Myocyte (in vitro differentiated cells): ENCODE results near the gene FYB2. TPM values are rescaled to one million over a fixed set of nuclear protein-coding genes. Genes with fewer than 3 reads are reported as not detected.
"Not testable (repeated sequence)": the region's sequence is repeated elsewhere in the genome, so short reads cannot be mapped to it uniquely, and the experiment has no call there.

Experiments used
- DNase-seq: peaks from one replicate; pipeline ENCODE4 v3.0.0-alpha.2; 2012; ENCODE audit warnings: low read depth
- total RNA-seq: library from RNA; depleted of rRNA; stranded (reverse); fragments of >200 nt; gene quantifications from 2 replicates; pipeline ENCODE4 v1.2.3, GENCODE V29; 2014

The FYB2 gene
- total RNA-seq, 1 donor from 2014 or later: not detected

DNA sequence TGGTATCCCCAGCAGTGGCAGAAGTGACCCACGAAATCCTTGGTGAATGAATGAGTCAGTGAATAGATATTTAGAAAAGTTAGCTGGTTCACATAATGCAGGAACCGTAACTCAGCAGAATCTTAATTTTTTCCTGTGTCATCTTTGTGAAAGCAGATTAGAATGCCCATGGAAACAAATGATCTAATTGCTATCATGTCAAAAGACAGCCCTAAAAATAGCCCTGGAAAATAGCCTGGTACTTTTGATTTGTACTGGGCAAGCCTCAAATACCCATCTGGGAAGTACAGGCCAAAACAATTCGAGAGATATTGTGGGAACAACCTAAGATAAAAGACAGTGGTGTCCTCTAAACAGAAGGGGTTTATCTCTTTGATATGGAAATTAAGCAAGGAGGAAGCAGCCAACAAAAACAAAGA lies 21.1 kb downstream of the FYB2 start:
- peak; percentile 62 for DNase-seq

DNA sequence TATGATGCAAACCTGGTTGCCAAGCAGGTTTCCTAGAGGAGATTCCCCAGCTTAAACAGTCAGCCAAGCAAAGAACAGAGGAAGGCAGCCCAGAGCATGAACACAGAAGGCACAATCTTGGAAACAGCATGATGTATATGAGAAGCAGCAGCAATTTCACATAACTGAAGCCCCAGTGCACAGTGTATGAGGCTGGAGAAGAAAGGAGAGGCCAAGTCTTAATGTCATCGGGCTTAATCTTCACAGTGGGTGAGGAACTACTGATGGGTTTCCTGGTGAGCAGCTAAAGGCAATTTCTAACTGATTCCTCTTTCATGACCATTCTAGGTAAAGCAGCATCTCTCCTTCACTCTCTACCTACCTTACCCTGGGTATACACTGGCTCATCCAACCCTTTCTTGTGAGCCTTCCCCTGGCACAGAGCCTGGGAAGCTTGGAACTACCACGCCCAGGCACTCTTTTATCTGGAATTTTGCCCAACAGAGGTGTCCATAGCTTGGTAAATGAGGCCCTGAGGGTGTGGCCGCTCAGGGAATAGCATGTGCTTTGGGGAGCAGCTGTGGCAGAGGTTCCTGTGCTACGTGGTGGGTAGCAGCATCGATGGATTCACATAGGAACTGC lies 22.0 kb downstream of the FYB2 start:
- DNase-seq: peak; percentile 21

DNA sequence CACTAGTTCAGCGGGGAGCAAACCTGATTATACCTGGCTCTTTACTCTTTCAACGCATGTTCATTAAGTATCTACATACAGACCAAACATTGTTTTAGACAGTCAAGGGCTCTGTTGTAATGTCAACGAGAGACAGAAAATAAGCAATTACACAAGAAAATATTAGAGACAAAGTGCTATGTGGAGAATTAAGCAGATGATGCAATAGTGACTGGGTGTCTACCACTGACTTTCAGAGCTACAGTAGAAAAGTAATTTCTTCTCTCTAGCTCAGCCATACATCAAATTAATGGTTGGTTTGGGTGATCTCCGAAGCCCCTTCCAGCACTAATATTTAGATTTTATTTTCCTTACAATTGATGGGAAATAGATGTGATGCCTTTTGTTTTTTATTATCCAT lies 23.3 kb downstream of the FYB2 start:
- DNase-seq: no peak

DNA sequence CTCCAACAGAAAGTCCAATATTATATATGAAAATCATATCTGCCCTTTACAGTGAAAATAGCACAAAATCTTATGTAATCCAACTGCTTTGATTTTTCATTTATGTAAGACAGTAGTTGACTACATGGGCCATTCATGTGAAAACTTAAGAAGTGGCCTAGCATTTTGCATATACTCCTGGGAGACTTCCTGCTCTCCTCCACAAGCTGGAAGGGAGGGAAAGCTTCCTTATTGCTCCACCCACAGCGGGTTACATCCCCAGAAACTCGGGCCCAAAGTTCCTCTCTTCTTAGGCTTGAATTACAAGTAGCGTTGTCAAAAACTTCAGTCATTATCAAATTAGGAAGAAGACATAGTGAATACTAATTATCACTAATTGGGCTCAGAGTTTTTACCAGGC lies 29.2 kb downstream of the FYB2 start:
- DNase-seq: no peak

DNA sequence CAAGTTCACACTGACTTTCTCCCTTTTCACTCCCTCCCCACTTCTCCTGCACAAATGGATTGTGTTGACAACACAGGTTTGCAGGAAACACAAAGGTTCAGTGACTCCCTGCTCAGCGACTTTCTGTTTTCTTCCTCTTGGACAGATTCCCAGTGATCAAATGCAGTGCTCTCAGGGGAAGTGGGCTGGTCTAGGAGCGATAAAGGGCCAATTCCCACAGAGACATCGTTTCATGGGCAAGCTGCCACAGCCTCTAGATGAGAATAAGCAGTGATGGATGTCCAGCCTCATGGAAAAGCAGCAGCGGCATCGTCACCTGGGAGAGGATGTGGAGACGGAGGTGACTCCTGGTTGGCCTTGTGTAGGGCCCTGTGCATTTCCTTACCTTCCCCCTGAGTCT lies 30.6 kb downstream of the FYB2 start:
- DNase-seq: no peak

DNA sequence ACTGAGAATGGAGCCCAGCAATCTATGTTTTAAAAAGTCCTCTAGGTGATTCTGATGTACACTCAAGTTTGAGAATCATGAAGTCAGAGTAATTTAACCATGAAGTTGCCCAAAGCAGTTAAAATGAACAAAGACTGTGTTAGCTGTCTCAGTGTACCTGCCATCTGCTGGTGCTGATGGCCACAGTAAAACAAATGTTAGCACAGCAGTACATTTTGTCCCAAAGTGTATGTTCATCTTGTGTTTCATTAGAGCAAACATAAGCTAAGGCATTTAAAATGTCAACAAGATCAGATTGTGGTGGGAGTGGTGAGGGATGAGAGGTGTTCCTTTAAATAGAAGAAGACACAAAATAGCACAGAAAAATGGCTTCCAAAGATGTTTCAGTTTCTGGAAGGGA lies 31.1 kb downstream of the FYB2 start:
- no peak for DNase-seq

DNA sequence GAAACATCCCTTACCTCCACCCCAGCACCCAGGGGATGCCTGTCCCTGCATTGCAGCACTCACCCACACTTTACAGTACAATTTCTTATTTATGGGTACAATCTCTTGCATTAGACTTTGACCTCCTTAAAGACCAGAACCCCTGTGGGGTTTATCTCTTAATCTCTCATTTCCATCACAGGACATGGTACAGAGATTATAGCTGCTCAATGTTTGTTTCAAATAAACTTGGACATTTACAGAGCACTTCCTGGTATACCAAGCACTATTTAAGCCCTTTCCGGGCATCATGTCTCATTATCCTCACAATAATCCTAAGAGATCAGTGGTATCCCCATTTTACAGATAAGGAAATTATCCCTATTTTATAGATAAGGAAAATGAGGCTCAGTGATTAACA lies 31.9 kb downstream of the FYB2 start:
- DNase-seq: no peak

DNA sequence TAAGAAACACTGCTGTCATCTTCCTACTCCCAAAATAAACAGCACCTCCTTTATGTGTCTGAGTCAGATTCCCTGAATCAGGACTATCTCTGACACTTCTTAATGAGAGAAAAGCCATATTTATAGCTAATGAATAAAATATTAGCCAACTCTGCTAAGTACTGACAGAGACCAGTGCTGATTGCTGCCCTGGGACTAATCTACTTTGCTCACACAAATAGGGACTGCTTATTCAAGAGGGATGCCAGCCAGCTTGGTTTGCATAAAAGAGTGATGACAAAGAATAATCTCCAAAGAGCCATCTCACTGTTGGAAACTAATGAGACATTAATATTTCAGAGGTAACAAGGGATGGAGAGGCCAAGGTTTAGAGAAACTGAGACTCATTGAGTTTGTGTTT lies 36.4 kb downstream of the FYB2 start:
- DNase-seq: no peak

DNA sequence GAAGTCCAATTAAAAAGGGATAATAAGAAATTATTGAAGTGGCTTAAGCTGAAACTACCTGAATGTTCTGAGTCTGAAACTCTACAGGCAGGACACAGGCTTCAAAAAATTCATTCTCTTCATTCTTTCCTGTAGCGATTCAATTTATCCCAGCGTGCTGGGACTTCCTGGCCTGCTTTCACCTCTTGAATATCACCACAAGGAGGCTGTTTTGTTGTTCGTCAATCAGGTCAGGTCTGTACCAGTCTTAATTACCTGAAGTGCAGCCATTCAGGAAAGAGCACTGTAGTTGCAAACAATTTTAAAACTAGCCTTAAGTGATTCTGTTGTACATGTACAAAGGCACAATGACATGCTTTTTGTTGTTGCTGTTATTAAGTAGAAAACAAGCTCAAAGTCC lies 38.4 kb downstream of the FYB2 start:
- no peak for DNase-seq

DNA sequence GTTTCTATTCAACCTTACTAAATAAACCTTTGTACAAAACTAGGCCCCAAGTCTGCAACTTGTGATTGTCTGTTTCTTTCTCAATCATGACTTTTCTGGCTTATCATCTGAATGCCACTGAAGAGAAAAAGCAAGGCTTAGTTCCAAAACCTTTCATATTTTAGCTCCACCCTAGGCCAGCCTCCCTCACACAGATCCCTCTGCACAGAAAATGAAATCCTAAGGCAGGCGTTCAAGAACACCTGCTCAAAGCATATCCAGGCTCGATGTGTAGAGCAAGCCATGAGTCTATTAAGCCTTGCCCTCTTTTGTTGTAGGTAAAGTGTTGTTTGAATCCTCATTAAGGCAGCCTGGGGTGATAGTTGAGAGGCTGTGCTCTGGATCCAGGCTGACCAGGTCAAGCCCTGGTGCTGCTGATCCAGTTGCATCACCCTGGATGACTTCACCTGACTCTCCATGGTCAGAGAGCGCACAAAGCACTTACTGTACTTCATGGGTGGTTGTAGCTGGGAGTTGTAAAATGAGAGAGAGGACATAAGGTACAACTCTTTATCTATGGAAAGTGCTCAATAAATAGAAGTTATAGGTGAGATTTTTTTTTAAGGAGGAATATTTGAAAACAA lies 39.0 kb downstream of the FYB2 start:
- no peak for DNase-seq

DNA sequence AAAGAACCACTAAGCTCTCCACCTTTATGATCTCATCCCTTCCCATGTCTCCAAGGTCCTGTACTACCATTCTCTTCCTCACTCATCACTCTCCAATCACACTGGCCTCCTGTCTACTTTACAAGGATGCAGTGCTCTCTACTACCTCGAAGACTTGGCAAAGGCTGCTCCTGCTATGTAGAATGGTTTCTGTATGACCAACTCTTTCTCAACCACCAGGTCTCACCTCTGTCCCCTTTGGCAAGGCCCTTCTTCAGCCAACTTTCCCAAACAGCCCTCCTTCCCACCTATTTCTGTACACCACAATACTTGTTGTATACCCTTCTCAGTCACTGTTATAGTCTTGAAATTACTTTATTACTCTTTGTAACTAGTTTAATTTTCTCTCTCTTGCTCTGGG lies 41.2 kb downstream of the FYB2 start:
- no peak for DNase-seq

DNA sequence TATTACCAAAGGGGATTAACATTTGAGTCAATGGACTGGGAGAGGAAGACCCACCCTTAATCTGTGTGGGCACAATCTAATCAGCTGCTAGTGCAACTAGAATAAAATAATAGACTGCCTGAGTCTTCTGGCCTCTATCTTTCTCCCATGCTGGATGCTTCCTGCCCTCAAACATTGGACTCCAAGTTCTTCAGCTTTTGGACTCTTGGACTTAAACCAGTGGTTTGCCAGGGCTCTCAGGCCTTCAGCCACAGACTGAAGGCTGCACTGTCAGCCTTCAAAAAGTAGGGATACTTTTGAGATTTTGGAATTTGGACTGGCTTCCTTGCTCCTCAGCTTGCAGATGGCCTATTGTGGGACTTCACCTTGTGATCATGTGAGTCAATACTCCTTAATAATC lies 44.5 kb downstream of the FYB2 start:
- not testable (repeated sequence) for DNase-seq

DNA sequence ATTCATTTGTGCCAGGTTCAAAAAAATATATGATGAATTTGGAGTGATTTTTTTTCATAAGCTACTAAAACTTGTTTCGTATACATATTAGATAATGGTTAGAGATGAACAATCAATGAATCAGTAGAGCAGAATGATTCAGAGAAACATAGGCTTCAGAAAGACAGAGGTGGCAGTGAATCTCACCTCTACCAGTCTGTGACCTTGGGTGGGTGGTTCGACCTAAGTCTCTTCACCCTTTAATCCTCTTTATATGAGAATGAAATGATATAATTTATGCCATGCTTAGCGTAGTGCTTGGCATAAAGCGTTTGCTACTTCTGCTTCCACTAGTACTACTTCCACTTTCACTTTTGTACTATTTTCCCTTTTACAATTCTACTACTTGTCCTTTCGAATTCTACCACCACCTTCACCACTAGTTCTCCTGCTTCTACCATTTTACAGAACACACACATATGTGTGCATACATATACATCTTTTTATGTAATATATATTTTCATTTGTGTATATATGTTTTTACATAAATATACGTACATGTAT lies 45.1 kb downstream of the FYB2 start:
- DNase-seq: no peak

DNA sequence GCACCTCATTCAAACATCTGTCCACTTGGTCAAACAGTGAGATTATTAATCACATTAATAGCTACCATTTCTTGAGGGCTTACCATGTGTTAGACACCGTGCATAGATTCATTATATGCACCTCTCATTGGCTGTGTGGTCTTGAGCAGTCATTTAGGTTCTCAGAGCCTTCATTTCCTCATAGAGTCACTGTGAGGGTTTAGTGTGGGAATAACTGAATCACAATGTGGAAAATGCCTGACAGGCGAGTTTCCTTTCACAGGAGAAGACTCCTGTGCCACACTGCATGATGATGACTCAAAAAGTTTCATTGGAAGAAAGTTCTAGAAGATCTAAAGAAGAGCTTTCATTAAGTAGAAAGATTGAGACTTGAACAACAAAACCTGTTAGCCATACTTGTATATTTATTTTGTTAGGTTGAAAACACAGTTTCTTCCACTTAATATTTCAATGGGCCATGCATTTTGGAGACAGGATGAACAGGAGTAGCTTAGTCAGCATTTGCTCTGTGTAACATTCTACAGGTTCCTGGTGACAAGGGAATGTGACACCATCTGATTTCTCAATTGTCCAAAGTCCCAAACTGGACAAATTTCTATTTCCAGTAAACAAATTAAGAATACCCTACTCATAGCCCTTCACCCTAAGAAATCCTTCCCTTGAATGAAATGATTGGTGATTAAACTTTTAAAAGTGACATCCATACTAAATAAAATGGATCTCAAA lies 45.7 kb downstream of the FYB2 start:
- no peak for DNase-seq

DNA sequence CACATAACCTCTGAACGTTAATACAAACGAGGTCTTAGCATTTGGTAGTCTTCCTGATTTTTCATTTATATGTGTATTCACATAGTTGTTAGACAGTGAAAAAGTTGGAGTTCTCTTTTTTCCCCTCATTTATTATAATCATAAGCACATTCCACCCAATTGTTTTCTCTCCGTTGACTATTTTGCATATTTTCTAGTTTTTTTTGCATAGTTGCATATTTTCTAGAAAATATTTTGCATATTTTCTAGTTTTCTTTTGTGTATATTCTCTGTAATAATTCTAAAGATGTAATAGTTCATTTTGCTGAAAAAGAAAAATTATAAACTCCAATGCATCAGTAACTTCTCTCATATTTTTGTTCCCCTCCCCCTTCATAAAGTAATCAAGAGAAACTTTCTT lies 47.5 kb downstream of the FYB2 start:
- DNase-seq: no peak

DNA sequence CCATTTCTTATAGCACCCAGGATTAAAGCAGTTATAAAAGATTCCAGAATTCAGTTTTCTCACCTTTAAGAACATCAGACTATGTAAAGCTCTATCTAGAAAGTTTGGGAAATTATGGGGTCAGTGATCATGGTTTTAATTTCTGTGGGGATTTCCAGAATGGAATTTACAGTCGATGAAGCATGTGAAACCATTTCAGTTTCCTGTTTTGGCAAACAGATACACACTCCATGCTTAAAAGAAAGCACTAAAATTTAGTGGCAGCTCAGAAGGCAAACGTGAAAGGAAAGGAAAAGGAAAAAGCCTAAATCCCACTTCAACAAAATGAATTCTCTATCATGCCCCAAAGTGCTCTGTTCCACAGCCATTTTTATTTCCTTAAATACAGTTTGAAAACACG lies 60.4 kb downstream of the FYB2 start:
- DNase-seq: no peak

DNA sequence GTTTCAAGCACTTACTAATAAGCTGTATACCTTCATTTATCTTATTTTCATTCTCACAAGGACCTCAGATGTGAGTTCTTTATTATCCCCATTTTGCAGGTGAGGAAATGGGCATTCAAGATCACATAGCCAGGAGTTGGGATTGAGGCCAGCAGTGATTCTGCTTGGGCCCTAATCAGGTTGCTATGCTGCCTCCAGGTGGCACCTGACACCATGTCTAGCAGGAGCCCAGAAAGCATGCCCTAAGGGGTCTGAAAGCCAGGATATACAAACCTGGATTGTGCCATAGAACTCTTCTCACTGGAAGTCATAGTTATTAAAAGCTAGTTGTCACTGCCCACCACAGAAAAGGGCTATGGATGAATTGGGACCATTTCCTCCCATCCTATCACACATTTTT lies 61.1 kb downstream of the FYB2 start:
- DNase-seq: no peak

DNA sequence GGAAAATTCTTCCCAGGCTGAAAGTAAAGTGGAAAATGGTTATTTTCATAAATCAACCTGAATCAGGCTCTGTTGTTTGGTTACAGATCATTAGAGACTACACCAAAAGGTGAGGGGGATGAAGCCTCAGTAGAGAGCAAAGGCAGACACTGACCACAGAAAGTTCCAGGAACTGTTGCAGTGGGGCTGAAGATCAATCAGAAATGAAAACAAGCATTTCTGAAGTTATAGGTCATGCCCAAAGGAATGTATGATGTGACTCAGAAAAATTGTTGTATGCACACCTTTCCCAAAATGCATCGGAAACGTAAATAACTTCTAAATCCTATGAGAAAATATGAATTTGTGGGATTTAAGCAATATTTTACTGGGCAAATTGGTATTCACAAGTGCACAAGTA lies 63.3 kb downstream of the FYB2 start:
- no peak for DNase-seq

DNA sequence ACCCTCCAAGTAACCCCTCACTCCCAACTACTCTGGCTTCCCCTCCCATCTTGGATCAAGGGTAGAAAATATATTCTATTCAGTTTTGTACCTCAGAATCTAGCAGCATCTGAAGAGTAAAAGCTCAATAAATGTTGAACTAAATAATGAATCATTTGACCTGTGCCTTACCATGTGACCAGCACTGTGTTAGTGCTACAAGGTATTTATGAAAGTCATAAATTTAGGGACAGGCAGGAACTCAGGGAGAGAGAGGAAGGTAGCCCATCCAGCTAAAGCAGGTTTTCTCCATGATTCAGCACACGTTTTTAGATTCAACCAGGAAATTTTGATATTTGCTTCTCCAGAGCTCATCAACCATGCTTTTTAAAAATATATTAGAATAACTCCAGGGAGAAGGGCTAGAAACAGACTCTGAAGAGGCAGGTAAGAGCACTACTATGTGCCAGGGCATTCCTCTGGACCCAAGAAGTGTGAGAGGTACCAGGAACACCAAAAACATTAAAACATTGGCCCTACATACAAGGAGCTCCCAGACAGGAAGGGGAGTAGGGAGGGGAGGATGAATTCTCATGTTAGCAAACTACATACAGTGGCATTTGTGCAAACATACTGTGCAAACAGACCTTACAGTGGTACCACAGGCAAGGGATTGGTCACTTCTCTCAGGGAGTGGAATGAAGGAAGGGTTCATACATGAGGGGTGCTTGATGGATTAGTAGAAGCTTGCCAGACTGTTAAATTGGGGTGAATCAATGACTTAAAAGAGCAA lies 64.3 kb downstream of the FYB2 start:
- DNase-seq: no peak

DNA sequence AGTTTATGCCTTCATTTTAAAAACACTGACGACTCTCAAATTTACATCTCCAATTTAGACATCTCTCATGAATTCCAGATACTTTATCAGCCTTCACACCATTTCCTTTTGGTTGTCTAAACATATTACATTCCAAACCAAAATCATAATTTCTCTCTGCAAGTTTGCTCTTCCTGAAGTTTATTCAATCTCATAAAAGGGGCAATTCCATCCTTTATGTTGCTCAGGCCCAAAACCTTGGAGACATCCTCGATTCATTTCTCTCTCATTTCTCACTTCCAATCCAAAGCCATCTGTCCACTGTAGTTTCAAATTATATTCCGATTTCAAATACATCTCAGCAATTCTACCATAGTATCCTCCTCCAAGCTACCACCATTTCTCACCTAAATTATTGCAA lies 74.0 kb downstream of the FYB2 start:
- DNase-seq: no peak

DNA sequence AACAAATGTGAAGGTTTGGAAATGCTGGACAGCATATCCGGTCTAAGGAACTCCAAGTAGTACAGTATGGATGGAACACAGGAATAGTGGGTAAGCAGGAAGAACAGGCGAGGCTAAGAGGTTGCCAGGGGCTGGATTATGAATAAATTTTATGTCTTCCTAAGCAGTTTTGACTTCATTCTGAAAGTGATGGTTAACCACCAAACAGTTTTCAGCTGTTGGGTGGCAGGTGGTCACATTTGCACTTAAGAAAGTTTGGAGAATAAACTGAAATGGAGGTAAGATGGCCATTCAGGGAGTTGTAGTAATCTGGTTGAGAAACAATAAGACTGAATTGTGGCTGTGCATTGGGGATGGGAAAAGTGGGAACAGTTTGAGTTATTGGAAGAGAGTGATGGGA lies 90.2 kb downstream of the FYB2 start:
- peak; percentile 3 for DNase-seq

DNA sequence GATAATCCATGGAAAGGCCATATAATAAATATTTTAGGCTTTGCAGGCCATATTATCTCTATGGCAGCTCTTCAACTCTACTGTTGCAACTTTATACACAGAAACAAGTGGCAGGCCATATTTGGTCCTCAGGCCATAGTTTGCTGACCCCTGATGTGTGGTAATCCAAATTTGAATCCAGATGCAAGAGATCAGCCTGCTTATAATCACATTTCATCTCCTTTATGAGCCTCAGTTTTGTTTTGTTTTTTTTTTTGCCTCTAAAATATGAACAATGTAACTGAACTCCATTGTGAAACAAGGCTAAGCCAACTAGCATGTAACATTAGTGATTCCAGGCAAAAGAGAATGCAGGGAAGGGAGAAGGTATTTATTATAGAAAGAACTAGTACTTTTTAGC lies 92.5 kb downstream of the FYB2 start:
- no peak for DNase-seq
